Erythroblast (primary cell): Measurements from ENCODE around the gene SRBD1.

ENCODE experiments used
- GATA1 ChIP-seq: IDR thresholded peaks from 2 replicates; pipeline ENCODE4 v1.6.1; 2011; ENCODE audit warnings: low read depth, mild to moderate bottlenecking, control low read depth, low read length, moderate library complexity
- POLR2A ChIP-seq: IDR thresholded peaks from 2 replicates; pipeline ENCODE4 v1.6.1; 2011; ENCODE audit warnings: mild to moderate bottlenecking, low read length

DNA sequence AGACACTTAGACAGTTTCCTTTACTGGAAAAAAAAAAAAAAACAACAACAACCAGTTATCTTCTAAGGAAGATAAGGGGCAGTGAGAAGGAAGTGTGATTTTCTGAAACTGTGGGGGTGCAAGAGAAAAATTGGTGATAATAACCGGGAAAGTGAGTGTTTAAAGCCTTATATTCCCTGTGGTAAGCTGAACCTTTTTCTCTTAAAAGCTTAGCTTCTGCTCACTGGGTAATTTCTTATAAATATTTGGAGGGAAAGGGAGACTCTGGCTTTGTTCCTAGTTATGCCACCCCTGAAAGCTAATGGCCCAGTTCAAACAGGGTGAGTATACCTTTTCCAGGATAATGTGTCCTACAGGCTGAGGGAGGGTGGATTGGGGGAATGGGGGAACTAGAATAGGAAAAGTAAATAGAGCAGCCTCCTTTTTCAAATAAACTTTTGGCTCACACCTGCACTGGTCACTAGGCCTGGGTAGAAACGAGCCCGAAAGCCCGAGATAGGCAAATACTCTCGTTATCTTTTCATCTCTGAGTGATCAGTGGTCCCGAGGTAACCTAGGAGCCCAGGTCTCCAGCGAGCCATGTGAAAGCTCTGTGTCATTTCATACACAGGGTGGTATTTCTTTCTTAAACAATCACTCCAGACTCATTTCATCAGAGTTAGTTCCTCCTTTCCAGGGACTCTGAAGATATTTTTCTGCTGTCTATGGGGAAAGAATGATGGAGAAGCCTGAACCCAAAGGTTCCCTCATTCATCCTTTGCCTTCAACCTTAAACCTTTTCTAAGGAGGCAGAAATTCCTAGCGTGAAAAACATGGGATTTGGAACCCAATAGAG is 15.5 kb upstream of the SRBD1 start:
- TF ChIP-seq POLR2A (no peak), GATA1 (no peak)
